ENCODE results near the gene SH3RF3.

DNA sequence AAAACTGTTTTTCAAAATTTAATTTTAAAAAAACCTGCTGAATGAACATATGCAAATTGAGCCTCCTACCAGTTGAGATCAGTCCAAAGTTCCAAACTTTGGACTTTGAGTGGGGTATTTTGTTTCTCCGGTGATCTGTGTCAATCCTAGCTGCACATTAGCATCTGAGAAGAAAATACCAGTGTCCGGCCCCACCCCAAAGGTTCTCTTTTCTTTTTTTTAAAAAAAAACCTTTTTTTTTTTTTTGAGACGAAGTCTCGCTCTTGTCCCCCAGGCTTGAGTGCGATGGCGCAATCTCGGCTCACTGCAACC is 393.0 kb downstream of the SH3RF3 start:
- TF ChIP-seq, protein P1, sequence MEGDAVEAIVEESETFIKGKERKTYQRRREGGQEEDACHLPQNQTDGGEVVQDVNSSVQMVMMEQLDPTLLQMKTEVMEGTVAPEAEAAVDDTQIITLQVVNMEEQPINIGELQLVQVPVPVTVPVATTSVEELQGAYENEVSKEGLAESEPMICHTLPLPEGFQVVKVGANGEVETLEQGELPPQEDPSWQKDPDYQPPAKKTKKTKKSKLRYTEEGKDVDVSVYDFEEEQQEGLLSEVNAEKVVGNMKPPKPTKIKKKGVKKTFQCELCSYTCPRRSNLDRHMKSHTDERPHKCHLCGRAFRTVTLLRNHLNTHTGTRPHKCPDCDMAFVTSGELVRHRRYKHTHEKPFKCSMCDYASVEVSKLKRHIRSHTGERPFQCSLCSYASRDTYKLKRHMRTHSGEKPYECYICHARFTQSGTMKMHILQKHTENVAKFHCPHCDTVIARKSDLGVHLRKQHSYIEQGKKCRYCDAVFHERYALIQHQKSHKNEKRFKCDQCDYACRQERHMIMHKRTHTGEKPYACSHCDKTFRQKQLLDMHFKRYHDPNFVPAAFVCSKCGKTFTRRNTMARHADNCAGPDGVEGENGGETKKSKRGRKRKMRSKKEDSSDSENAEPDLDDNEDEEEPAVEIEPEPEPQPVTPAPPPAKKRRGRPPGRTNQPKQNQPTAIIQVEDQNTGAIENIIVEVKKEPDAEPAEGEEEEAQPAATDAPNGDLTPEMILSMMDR (IDR thresholded peaks at IDR 0.05), result no peak
- TF ChIP-seq, protein P2, sequence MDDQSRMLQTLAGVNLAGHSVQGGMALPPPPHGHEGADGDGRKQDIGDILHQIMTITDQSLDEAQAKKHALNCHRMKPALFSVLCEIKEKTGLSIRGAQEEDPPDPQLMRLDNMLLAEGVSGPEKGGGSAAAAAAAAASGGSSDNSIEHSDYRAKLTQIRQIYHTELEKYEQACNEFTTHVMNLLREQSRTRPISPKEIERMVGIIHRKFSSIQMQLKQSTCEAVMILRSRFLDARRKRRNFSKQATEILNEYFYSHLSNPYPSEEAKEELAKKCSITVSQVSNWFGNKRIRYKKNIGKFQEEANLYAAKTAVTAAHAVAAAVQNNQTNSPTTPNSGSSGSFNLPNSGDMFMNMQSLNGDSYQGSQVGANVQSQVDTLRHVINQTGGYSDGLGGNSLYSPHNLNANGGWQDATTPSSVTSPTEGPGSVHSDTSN (IDR thresholded peaks at IDR 0.05), result no peak
- TF ChIP-seq RXRA (IDR thresholded peaks at IDR 0.05; ENCODE audit: borderline replicate concordance, low read depth), result no peak
- no peak for TF ChIP-seq EP300 (IDR thresholded peaks at IDR 0.05; ENCODE audit: borderline replicate concordance in 1 of 2, low read depth in 1 of 2, low read length in 1 of 2)

Data from SK-N-SH (cell line).